Activated T-helper 1 cell treated with anti-CD3 and anti-CD28 coated beads, Interleukin-12 subunit alpha, Interleukin-12 subunit beta, Interleukin-2, Interleukin-4 antibody, amounts not matched to agents 30 ng/mL and 10 ng/mL and 1 ng/mL, durations not matched to agents 14 hours and 24 hours and 36 hours (primary cell): ENCODE results near the gene ACYP2. TPM values are rescaled to one million over a fixed set of nuclear protein-coding genes. Genes with fewer than 3 reads are reported as not detected.

Experiments used
- DNase-seq: peaks from one replicate; pipeline ENCODE4 v3.0.0; 2021; ENCODE audit warnings: low spot score
- H3K27ac Mint-ChIP-seq: one replicate; pipeline ENCODE4 v1.8.0; 2021; ENCODE audit warnings: mild to moderate bottlenecking, mixed read lengths
- H3K27me3 Mint-ChIP-seq: one replicate; pipeline ENCODE4 v1.8.0; 2022; ENCODE audit warnings: mild to moderate bottlenecking, moderate library complexity, mixed read lengths; ENCODE audit not compliant: insufficient read depth
- H3K36me3 Mint-ChIP-seq: one replicate; pipeline ENCODE4 v1.8.0; 2021; ENCODE audit warnings: low read depth, mixed read lengths
- H3K4me1 Mint-ChIP-seq: one replicate; pipeline ENCODE4 v1.8.0; 2021; ENCODE audit warnings: low read depth, mixed read lengths
- H3K4me3 Mint-ChIP-seq: one replicate; pipeline ENCODE4 v1.8.0; 2021; ENCODE audit warnings: mild to moderate bottlenecking, moderate library complexity, mixed read lengths
- H3K9me3 Mint-ChIP-seq: one replicate; pipeline ENCODE4 v1.8.0; 2021; ENCODE audit warnings: mixed read lengths
- intact Hi-C: fragments of 100-400 bp; cut with micrococcal nuclease; formaldehyde crosslinking; loops from one replicate; pipeline ENCODE4 v1.15.1; 2024
- total RNA-seq: library from RNA; stranded (reverse); gene quantifications from 2 replicates; pipeline ENCODE4 v1.2.3, GENCODE V29; 2022

Gene ACYP2
- total RNA-seq, 1 donor from 2014 or later: 5.2 TPM

- H3K36me3 Mint-ChIP-seq: no peaks in the 10 kb centered on the region
Measured at GRCh38 chr2:54336977-54337255, 221.5 kb downstream of the ACYP2 start.

GRCh38 chr2:54341656-54342055 is 226.2 kb downstream of the ACYP2 start:
- intact Hi-C loops: no loop called here
- Mint-ChIP-seq H3K4me1 (no peaks in the 10 kb centered on the region), H3K27ac (no peak overlapping the region)

More at GRCh38 chr2:54336977-54337255, 221.5 kb downstream of the ACYP2 start:
- Mint-ChIP-seq H3K4me1 (no peaks in the 10 kb centered on the region), H3K27ac (no peak overlapping the region), H3K27me3 (peaks cover 13% of the 10 kb centered on the region), H3K9me3 (no peaks in the 10 kb centered on the region), H3K4me3 (no peak overlapping the region)
- intact Hi-C loops: no loop called here
- DNase-seq: no peak

GRCh38 chr2:54342603-54343002 is 227.2 kb downstream of the ACYP2 start:
- no peak for DNase-seq
- H3K27me3 Mint-ChIP-seq: peaks cover 22% of the 10 kb centered on the region
- no peaks in the 10 kb centered on the region for H3K9me3 Mint-ChIP-seq
- no peaks in the 10 kb centered on the region for H3K4me1 Mint-ChIP-seq
- intact Hi-C loops: no loop called here
- H3K27ac Mint-ChIP-seq: no peak overlapping the region
- no peaks in the 10 kb centered on the region for H3K36me3 Mint-ChIP-seq
- no peak overlapping the region for H3K4me3 Mint-ChIP-seq

More at GRCh38 chr2:54341656-54342055, 226.2 kb downstream of the ACYP2 start:
- DNase-seq: no peak
- H3K36me3 Mint-ChIP-seq: no peaks in the 10 kb centered on the region
- H3K27me3 Mint-ChIP-seq: peaks cover 22% of the 10 kb centered on the region
- H3K4me3 Mint-ChIP-seq: no peak overlapping the region
- no peaks in the 10 kb centered on the region for H3K9me3 Mint-ChIP-seq

- H3K36me3 Mint-ChIP-seq: no peaks in the 10 kb centered on the region
- H3K27ac Mint-ChIP-seq: no peak overlapping the region
- intact Hi-C loops: no loop called here
- no peak for DNase-seq
- no peaks in the 10 kb centered on the region for H3K9me3 Mint-ChIP-seq
- H3K4me3 Mint-ChIP-seq: no peak overlapping the region
- peaks cover 29% of the 10 kb centered on the region for H3K27me3 Mint-ChIP-seq
- no peaks in the 10 kb centered on the region for H3K4me1 Mint-ChIP-seq
Measured at GRCh38 chr2:54347622-54348021, 232.2 kb downstream of the ACYP2 start.

- Mint-ChIP-seq H3K27ac (no peak overlapping the region), H3K27me3 (peaks cover 29% of the 10 kb centered on the region), H3K36me3 (no peaks in the 10 kb centered on the region), H3K4me3 (no peak overlapping the region), H3K4me1 (no peaks in the 10 kb centered on the region), H3K9me3 (no peaks in the 10 kb centered on the region)
- no peak for DNase-seq
- intact Hi-C loops: no loop called here
Measured at GRCh38 chr2:54348646-54349045, 233.2 kb downstream of the ACYP2 start.

- intact Hi-C loops: no loop called here
- no peaks in the 10 kb centered on the region for H3K4me1 Mint-ChIP-seq
- no peaks in the 10 kb centered on the region for H3K36me3 Mint-ChIP-seq
- no peak overlapping the region for H3K27ac Mint-ChIP-seq
- no peaks in the 10 kb centered on the region for H3K9me3 Mint-ChIP-seq
- H3K4me3 Mint-ChIP-seq: no peak overlapping the region
- H3K27me3 Mint-ChIP-seq: peaks cover 25% of the 10 kb centered on the region
- DNase-seq: no peak
Measured at GRCh38 chr2:54350426-54350825, 235.0 kb downstream of the ACYP2 start.

GRCh38 chr2:54353216-54353615 is 237.8 kb downstream of the ACYP2 start:
- intact Hi-C loops: no loop called here
- H3K27me3 Mint-ChIP-seq: peaks cover 15% of the 10 kb centered on the region
- H3K4me1 Mint-ChIP-seq: no peaks in the 10 kb centered on the region
- DNase-seq: no peak
- no peaks in the 10 kb centered on the region for H3K36me3 Mint-ChIP-seq
- H3K27ac Mint-ChIP-seq: no peak overlapping the region
- no peak overlapping the region for H3K4me3 Mint-ChIP-seq
- H3K9me3 Mint-ChIP-seq: no peaks in the 10 kb centered on the region

Other genes with a start within 250 kb of the ACYP2 start
- 59.3 and 59.7 TPM in 2 replicates for gene PSME4, start 144.6 kb upstream of the ACYP2 start, total RNA-seq
- not detected in 2 replicates for gene TSPYL6, start 140.6 kb downstream of the ACYP2 start, total RNA-seq